Smooth muscle cell (in vitro differentiated cells): ENCODE data around the gene CHRNG. TPM values are rescaled to one million over a fixed set of nuclear protein-coding genes. Genes with fewer than 3 reads are reported as not detected.

Experiments
- DNase-seq: peaks from one replicate; lab custom pipeline; 2025; ENCODE audit not compliant: unreplicated experiment; lab: John Stamatoyannopoulos, UW
- H2AFZ ChIP-seq: fragments of 200-600 bp; sonication (generic); 2 replicates; pipeline ENCODE4 v1.6.0; 2016; ENCODE audit warnings: antibody characterized with exemption, low read depth, mild to moderate bottlenecking
- H3F3A ChIP-seq: fragments of 200-600 bp; sonication (generic); 2 replicates; pipeline ENCODE4 v1.6.0; 2017; ENCODE audit warnings: antibody characterized with exemption, low read depth
- H3K27ac ChIP-seq: fragments of 200-600 bp; sonication (generic); 2 replicates; pipeline ENCODE4 v1.5.1; 2016; ENCODE audit warnings: low read depth, mild to moderate bottlenecking
- H3K27me3 ChIP-seq: fragments of 200-600 bp; sonication (generic); 2 replicates; pipeline ENCODE4 v1.6.1; 2016; ENCODE audit warnings: low read depth, mild to moderate bottlenecking
- H3K36me3 ChIP-seq: fragments of 200-600 bp; sonication (generic); 2 replicates; pipeline ENCODE4 v1.5.1; 2016; ENCODE audit warnings: low read depth
- H3K4me1 ChIP-seq: fragments of 200-600 bp; sonication (generic); 2 replicates; pipeline ENCODE4 v1.5.1; 2016; ENCODE audit warnings: low read depth
- H3K4me2 ChIP-seq: fragments of 200-600 bp; sonication (generic); 2 replicates; pipeline ENCODE4 v1.6.0; 2016; ENCODE audit warnings: mild to moderate bottlenecking
- H3K4me3 ChIP-seq: fragments of 200-600 bp; sonication (generic); 2 replicates; pipeline ENCODE4 v1.5.1; 2016; ENCODE audit warnings: mild to moderate bottlenecking
- H3K79me2 ChIP-seq: fragments of 200-600 bp; sonication (generic); 2 replicates; pipeline ENCODE4 v1.6.0; 2016; ENCODE audit warnings: low read depth, mild to moderate bottlenecking
- H3K9ac ChIP-seq: fragments of 200-600 bp; sonication (generic); 2 replicates; pipeline ENCODE4 v1.6.0; 2016; ENCODE audit warnings: low read depth
- H3K9me3 ChIP-seq: fragments of 200-600 bp; sonication (generic); replicated peaks from 2 replicates; pipeline ENCODE4 v1.5.1; 2016; ENCODE audit warnings: low read depth
- H4K20me1 ChIP-seq: fragments of 200-600 bp; sonication (generic); 2 replicates; pipeline ENCODE4 v1.6.0; 2016; ENCODE audit warnings: low read depth
- WGBS: methylation state at CpG from one replicate; pipeline ENCODE4 v1.1.7; 2016; ENCODE audit warnings: low lambda C conversion rate; 5-methylcytosine and 5-hydroxymethylcytosine counted together
- polyA plus RNA-seq: library from polyadenylated mRNA; unstranded; fragments of >200 nt; fragmentation: Nextera tagmentation; extraction: Ambion mirVana; gene quantifications from 2 replicates; pipeline ENCODE4 v1.2.1, GENCODE V29; 2016
- total RNA-seq: library from RNA; depleted of rRNA; stranded (reverse); fragments of >200 nt; gene quantifications from 2 replicates; pipeline ENCODE4 v1.2.3, GENCODE V29; 2014
- TF ChIP-seq, protein P1 (sequence below): fragments of 200-600 bp; sonication (generic); IDR thresholded peaks from 2 replicates; pipeline ENCODE4 v1.5.1; 2017; ENCODE audit warnings: borderline replicate concordance, mild to moderate bottlenecking, antibody characterized with exemption; ENCODE audit not compliant: insufficient read depth, poor library complexity, severe bottlenecking

Gene CHRNG
- total and polyA plus RNA-seq, 2 experiments from 2014 or later: not detected

DNA sequence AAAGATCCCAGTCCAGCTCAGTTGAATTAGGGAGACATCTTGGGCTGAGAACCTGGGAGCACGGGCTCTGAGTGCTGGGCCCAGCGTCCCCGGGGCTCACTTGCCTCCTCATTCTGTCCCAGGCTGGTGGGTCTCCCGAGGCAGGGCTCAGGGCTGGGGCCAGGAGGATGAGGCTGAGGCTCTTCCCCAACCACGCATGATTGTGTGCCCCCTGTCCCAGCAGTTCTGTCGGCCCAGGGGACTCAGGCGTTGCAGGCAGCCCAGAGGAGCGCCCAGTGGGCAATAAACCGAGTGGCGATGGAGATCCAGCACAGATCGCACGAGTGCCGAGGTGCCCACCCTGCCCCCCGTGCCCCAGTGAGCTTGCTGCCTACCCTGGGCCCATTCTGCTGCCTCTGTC lies 18.4 kb upstream of the CHRNG start:
- DNase-seq: no peak
- Histone ChIP-seq H3K4me3 (no peak overlapping the region), H3K9me3 (no peaks in the 10 kb centered on the region), H3K9ac (no peak overlapping the region), H4K20me1 (no peaks in the 10 kb centered on the region), H2AFZ (no peak overlapping the region), H3K79me2 (no peaks in the 10 kb centered on the region), H3K27me3 (peaks cover 49% of the 10 kb centered on the region), H3F3A (no peaks in the 10 kb centered on the region), H3K4me2 (no peak overlapping the region), H3K27ac (no peak overlapping the region), H3K4me1 (peaks cover 4% of the 10 kb centered on the region), H3K36me3 (no peaks in the 10 kb centered on the region)
- WGBS: 90% methylated on average over 14 of the region's 14 CpGs
- TF ChIP-seq, protein P1, sequence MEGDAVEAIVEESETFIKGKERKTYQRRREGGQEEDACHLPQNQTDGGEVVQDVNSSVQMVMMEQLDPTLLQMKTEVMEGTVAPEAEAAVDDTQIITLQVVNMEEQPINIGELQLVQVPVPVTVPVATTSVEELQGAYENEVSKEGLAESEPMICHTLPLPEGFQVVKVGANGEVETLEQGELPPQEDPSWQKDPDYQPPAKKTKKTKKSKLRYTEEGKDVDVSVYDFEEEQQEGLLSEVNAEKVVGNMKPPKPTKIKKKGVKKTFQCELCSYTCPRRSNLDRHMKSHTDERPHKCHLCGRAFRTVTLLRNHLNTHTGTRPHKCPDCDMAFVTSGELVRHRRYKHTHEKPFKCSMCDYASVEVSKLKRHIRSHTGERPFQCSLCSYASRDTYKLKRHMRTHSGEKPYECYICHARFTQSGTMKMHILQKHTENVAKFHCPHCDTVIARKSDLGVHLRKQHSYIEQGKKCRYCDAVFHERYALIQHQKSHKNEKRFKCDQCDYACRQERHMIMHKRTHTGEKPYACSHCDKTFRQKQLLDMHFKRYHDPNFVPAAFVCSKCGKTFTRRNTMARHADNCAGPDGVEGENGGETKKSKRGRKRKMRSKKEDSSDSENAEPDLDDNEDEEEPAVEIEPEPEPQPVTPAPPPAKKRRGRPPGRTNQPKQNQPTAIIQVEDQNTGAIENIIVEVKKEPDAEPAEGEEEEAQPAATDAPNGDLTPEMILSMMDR: no peak

DNA sequence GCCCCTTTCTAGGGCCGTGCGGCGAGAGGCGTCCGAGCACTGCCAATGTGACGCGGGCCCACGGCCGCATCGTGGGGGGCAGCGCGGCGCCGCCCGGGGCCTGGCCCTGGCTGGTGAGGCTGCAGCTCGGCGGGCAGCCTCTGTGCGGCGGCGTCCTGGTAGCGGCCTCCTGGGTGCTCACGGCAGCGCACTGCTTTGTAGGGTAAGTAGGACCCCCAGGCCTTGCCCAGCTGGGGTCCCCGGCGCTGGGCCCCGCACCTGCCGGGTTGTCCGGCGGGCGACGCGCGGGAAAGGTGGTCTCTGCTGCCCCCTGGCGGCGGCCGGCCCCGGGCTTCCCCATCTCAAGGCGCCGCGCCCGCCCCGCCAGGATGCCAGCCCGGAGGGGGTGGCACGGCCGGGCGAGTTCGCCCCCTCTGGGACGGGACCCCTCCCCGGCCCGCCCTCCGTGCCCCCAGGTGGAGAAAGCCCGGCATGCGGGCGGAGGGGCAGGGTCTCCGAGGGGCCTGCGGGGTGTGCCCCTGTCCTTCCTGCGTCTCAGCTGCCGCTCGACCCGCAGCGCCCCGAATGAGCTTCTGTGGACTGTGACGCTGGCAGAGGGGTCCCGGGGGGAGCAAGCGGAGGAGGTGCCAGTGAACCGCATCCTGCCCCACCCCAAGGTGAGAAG lies 17.4 kb upstream of the CHRNG start:
- Histone ChIP-seq H3K4me3 (no peak overlapping the region), H4K20me1 (no peaks in the 10 kb centered on the region), H3K9ac (no peak overlapping the region), H3K79me2 (no peaks in the 10 kb centered on the region), H3K4me2 (peak overlapping the region; percentile 74), H3K9me3 (no peaks in the 10 kb centered on the region), H3K27ac (no peak overlapping the region), H3K27me3 (peaks cover 49% of the 10 kb centered on the region), H3F3A (no peaks in the 10 kb centered on the region), H3K4me1 (peaks cover 4% of the 10 kb centered on the region), H2AFZ (no peak overlapping the region), H3K36me3 (no peaks in the 10 kb centered on the region)
- peak; percentile 11 for DNase-seq
- 16% methylated on average over 49 of the region's 66 CpGs for WGBS
- TF ChIP-seq, protein P1: peak; percentile 85

DNA sequence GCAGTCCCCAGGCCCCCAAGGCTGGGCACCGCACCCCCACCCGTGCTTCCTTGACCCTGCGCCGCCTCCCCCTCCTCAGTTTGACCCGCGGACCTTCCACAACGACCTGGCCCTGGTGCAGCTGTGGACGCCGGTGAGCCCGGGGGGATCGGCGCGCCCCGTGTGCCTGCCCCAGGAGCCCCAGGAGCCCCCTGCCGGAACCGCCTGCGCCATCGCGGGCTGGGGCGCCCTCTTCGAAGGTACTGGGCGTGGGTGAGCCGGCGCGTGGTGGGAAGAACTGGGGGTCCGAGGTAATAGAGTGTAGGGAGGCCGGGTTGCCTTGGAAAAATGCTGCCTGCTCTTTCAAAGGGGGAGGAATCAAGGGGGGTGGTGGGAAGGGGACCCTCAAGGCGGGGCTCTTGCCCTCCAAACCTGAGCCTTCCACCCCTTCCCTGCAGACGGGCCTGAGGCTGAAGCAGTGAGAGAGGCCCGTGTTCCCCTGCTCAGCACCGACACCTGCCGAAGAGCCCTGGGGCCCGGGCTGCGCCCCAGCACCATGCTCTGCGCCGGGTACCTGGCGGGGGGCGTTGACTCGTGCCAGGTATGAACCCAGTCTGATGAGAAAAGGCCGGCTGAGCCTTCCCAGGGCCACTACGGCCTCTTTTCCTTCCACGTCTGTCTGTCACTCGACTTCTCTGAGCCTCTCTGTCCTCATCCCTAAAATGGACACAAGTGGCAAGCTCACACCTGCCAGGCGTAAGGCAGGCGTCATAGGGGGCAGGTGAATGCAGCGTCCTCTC lies 16.7 kb upstream of the CHRNG start:
- 58% methylated on average over 40 of the region's 46 CpGs for WGBS
- Histone ChIP-seq H3K27me3 (peaks cover 48% of the 10 kb centered on the region), H3K27ac (no peak overlapping the region), H3K9me3 (no peaks in the 10 kb centered on the region), H3K4me3 (no peak overlapping the region), H3K9ac (no peak overlapping the region), H3K79me2 (no peaks in the 10 kb centered on the region), H2AFZ (no peak overlapping the region), H3K4me1 (peaks cover 4% of the 10 kb centered on the region), H4K20me1 (no peaks in the 10 kb centered on the region), H3F3A (no peaks in the 10 kb centered on the region), H3K4me2 (no peak overlapping the region), H3K36me3 (no peaks in the 10 kb centered on the region)
- TF ChIP-seq, protein P1: no peak
- no peak for DNase-seq
